ENCODE measurements around the gene SLC30A3.

DNA sequence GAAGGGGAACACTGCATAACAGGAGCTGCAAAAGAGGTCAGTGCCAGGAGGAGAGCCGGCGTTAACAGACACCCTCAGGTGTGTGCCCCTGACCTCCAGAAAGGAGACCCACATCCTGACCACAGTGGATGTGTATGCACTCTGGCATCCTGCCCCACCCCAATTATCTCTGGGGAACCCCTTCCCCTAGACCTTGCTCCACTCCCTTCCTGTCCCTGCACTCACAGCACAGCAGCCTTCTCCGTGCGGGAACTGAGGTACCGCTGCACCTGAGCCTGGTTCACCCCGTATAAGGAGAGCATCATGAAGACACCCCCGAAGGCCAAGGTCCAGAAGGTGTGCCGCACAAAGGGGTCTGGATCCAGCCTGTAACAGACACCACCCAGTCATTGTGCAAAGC, 58.3 kb downstream of the SLC30A3 start:
- TF ChIP-seq POLR2A (IDR thresholded peaks at IDR 0.05) (no peak), POLR2AphosphoS5 (IDR thresholded peaks at IDR 0.05) (no peak)
- TF ChIP-seq, protein P1, sequence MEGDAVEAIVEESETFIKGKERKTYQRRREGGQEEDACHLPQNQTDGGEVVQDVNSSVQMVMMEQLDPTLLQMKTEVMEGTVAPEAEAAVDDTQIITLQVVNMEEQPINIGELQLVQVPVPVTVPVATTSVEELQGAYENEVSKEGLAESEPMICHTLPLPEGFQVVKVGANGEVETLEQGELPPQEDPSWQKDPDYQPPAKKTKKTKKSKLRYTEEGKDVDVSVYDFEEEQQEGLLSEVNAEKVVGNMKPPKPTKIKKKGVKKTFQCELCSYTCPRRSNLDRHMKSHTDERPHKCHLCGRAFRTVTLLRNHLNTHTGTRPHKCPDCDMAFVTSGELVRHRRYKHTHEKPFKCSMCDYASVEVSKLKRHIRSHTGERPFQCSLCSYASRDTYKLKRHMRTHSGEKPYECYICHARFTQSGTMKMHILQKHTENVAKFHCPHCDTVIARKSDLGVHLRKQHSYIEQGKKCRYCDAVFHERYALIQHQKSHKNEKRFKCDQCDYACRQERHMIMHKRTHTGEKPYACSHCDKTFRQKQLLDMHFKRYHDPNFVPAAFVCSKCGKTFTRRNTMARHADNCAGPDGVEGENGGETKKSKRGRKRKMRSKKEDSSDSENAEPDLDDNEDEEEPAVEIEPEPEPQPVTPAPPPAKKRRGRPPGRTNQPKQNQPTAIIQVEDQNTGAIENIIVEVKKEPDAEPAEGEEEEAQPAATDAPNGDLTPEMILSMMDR (IDR thresholded peaks at IDR 0.05), result no peak
